Measurements from ENCODE around the gene EGFL7. TPM values are rescaled to one million over a fixed set of nuclear protein-coding genes. Genes with fewer than 3 reads are reported as not detected.

Gene EGFL7
- total and polyA plus RNA-seq, 10 of the 15 experiments (the other 5 are each of a cell fraction or from before 2014, with no cell fraction given), result 0.06 to 0.46 (median 0.19) TPM; not detected in 5

DNA sequence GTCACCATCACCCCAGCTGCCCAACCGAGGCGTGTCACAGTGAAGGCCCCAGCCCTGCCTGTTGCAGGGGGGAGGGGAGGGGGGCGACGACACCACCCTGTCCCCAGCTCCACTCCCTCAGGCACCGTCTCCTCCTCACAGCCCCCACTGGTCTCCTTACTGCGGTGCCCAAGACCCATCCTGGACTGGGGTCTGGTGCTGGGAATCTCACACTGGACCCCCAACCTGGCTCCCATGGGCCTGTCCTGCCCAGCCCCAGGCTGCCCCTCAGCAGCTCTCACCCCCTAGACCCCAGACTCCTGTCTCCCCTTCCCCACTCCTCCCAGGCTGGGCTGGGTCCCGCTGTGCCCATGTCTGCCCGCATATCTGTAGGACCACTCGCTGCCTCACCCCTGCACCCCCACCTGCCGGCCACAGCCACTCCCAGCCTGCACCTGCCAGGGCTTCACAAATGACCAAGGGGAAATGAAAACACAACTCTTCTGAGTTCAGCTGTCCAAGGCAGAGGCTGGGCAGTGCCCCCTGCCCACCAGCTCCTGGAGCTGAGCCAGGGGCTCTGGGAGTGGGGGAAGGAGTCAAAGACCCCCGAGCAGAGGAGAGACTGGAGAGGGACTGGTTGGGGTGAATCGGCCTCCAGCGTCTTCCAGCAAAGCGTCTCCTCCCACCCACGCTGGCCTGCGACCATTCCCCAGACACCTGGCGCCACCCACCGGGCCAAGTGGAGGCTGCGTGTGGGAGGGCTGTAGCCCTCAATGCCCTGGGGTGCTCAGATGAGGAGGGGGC, 32.6 kb upstream of the EGFL7 start:
- peak; percentile 83 for ATAC-seq
- intact Hi-C loops (cut with micrococcal nuclease; ENCODE audit: unreplicated experiment) (no loop called here), in situ Hi-C loops (cut with MboI) (loop anchor here (5.0 kb wide), 1 partner anchor 138 kb away; no protein-coding TSS in a partner anchor)
- no TSS peak for BruUV-seq (replicated peaks)
- no peak overlapping the region for H3K9ac ChIP-seq (ENCODE audit: control insufficient read depth, insufficient read depth, low read length)
- H3K4me3 ChIP-seq, result no peak overlapping the region
- no peaks in the 10 kb centered on the region for H4K20me1 ChIP-seq (ENCODE audit: control insufficient read depth, insufficient read depth)
- no peak overlapping the region for H3K27ac ChIP-seq (ENCODE audit: control insufficient read depth, insufficient read depth)
- 10% methylated on average over 18 of the region's 19 CpGs for WGBS (ENCODE audit: insufficient coverage, insufficient replicate concordance, low lambda C conversion rate, missing lambda C conversion rate)
- H3K9me3 ChIP-seq (replicated peaks; ENCODE audit: control insufficient read depth, insufficient read depth, low read length), result no peaks in the 10 kb centered on the region
- H3K79me2 ChIP-seq (ENCODE audit: control insufficient read depth, insufficient read depth, low read length), result no peaks in the 10 kb centered on the region
- FAIRE-seq, result no peak
- RAD21 ChIA-PET (ENCODE audit: unreplicated experiment), result interaction anchor here (1.1 to 7.7 kb wide), 3 partner anchors 90 to 143 kb away, joined by 5 to 126 read pairs (median 5); no protein-coding TSS in a partner anchor
- H2AFZ ChIP-seq (ENCODE audit: control insufficient read depth, low read depth, low read length), result no peak overlapping the region
- CTCF ChIA-PET, result interaction anchor here (0.6 to 8.5 kb wide), 9 partner anchors 12 to 229 kb away, joined by 3 to 223 read pairs (median 4); no protein-coding TSS in a partner anchor
- SMC1A ChIA-PET (ENCODE audit: uncharacterized antibody, unreplicated experiment), result interaction anchor here (1.0 to 1.8 kb wide), 4 partner anchors 23 to 142 kb away, joined by 3 to 14 read pairs (median 6); no protein-coding TSS in a partner anchor
- no peaks in the 10 kb centered on the region; the same call in 1 of the 2 replicates for H3K4me1 ChIP-seq (ENCODE audit: control insufficient read depth, insufficient read depth, low read length)
- no peaks in the 10 kb centered on the region for H3K36me3 ChIP-seq (ENCODE audit: control insufficient read depth in 2 of 2, insufficient read depth in 2 of 2, low read length in 1 of 2)
- H3K27me3 ChIP-seq (replicated peaks in 1 of 2; ENCODE audit: control insufficient read depth in 2 of 2, insufficient read depth in 2 of 2, low read length in 1 of 2), result no peaks in the 10 kb centered on the region; a peak in 2 of 4 replicates
- POLR2A ChIA-PET, result interaction anchor here (0.6 to 1.0 kb wide), 2 partner anchors 78 to 112 kb away, joined by 3 read pairs; no protein-coding TSS in a partner anchor
- H3K4me2 ChIP-seq (ENCODE audit: control insufficient read depth, insufficient read depth), result no peak overlapping the region
- no peak for DNase-seq (ENCODE audit: low read depth, low spot score)
- TF ChIP-seq EGR1 (IDR thresholded peaks at IDR 0.05; ENCODE audit: borderline replicate concordance in 1 of 2, low read depth in 2 of 2, low read length in 2 of 2), result peak; percentile 29 to 93
- no peak for TF ChIP-seq TCF7 (IDR thresholded peaks at IDR 0.05; ENCODE audit: borderline replicate concordance)
- TF ChIP-seq NFXL1 (IDR thresholded peaks at IDR 0.05; ENCODE audit: borderline replicate concordance), result no peak
- TF ChIP-seq NBN (IDR thresholded peaks at IDR 0.05), result no peak
- TF ChIP-seq, protein P1, sequence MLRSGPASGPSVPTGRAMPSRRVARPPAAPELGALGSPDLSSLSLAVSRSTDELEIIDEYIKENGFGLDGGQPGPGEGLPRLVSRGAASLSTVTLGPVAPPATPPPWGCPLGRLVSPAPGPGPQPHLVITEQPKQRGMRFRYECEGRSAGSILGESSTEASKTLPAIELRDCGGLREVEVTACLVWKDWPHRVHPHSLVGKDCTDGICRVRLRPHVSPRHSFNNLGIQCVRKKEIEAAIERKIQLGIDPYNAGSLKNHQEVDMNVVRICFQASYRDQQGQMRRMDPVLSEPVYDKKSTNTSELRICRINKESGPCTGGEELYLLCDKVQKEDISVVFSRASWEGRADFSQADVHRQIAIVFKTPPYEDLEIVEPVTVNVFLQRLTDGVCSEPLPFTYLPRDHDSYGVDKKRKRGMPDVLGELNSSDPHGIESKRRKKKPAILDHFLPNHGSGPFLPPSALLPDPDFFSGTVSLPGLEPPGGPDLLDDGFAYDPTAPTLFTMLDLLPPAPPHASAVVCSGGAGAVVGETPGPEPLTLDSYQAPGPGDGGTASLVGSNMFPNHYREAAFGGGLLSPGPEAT (IDR thresholded peaks at IDR 0.05; ENCODE audit: low read depth), result no peak
- 0 out of 2 replicates have a peak, but pooled peaks have one; percentile 11 for TF ChIP-seq YY1 (IDR thresholded peaks at IDR 0.05; ENCODE audit: low read depth, low read length)
- TF ChIP-seq, protein P2, sequence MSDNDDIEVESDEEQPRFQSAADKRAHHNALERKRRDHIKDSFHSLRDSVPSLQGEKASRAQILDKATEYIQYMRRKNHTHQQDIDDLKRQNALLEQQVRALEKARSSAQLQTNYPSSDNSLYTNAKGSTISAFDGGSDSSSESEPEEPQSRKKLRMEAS (IDR thresholded peaks at IDR 0.05; ENCODE audit: low read depth, low read length), result no peak
- TF ChIP-seq CHD1 (IDR thresholded peaks at IDR 0.05; ENCODE audit: low read depth, low read length), result no peak
- TF ChIP-seq ZNF24 (IDR thresholded peaks at IDR 0.05), result no peak
- TF ChIP-seq ZNF622 (IDR thresholded peaks at IDR 0.05), result no peak
- no peak for TF ChIP-seq LARP7 (IDR thresholded peaks at IDR 0.05)
- no peak for TF ChIP-seq STAT3 (IDR thresholded peaks at IDR 0.05; ENCODE audit: low read depth, low read length)
- TF ChIP-seq, protein P3, sequence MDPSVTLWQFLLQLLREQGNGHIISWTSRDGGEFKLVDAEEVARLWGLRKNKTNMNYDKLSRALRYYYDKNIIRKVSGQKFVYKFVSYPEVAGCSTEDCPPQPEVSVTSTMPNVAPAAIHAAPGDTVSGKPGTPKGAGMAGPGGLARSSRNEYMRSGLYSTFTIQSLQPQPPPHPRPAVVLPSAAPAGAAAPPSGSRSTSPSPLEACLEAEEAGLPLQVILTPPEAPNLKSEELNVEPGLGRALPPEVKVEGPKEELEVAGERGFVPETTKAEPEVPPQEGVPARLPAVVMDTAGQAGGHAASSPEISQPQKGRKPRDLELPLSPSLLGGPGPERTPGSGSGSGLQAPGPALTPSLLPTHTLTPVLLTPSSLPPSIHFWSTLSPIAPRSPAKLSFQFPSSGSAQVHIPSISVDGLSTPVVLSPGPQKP (IDR thresholded peaks at IDR 0.05; ENCODE audit: low read depth, low read length), result no peak
- TF ChIP-seq SMC3 (IDR thresholded peaks at IDR 0.05; ENCODE audit: borderline replicate concordance, low read length), result peak; percentile 65
- no peak for TF ChIP-seq YBX1 (IDR thresholded peaks at IDR 0.05)
- no peak for TF ChIP-seq IKZF1 (conservative IDR thresholded peaks at IDR 0.05)
- TF ChIP-seq, protein P4, sequence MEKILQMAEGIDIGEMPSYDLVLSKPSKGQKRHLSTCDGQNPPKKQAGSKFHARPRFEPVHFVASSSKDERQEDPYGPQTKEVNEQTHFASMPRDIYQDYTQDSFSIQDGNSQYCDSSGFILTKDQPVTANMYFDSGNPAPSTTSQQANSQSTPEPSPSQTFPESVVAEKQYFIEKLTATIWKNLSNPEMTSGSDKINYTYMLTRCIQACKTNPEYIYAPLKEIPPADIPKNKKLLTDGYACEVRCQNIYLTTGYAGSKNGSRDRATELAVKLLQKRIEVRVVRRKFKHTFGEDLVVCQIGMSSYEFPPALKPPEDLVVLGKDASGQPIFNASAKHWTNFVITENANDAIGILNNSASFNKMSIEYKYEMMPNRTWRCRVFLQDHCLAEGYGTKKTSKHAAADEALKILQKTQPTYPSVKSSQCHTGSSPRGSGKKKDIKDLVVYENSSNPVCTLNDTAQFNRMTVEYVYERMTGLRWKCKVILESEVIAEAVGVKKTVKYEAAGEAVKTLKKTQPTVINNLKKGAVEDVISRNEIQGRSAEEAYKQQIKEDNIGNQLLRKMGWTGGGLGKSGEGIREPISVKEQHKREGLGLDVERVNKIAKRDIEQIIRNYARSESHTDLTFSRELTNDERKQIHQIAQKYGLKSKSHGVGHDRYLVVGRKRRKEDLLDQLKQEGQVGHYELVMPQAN (conservative IDR thresholded peaks at IDR 0.05), result no peak

Data from GM12878 (cell line).